Stimulated activated naive B cell treated with anti-CD40 and anti-IgM and Interleukin-4, amounts not matched to agents 10 μg/mL and 1 μg/mL and 100 μg/mL, for 72 hours (primary cell): ENCODE measurements around the gene CD300A.
A peak's percentile ranks its signal among the peaks of the same experiment; 100 is the strongest.

ENCODE experiments used
- ATAC-seq, 2 donors: fragments of 150-1000 bp; cut with Tn5 transposase; replicated peaks; 2 replicates each; pipeline ENCODE4 v1.10.0; 2021; ENCODE audit warnings: moderate library complexity in 1 of 2
- DNase-seq: peaks from one replicate; pipeline ENCODE4 v3.0.0; 2021
- H3K27ac Mint-ChIP-seq: one replicate; pipeline ENCODE4 v1.8.0; 2022; ENCODE audit warnings: mild to moderate bottlenecking, mixed read lengths
- H3K27me3 Mint-ChIP-seq, 2 donors: one replicate each; pipeline ENCODE4 v1.8.0; 2022; ENCODE audit warnings: mixed read lengths in 2 of 2
- H3K36me3 Mint-ChIP-seq, 2 donors: one replicate each; pipeline ENCODE4 v1.8.0; 2022; ENCODE audit warnings: mixed read lengths in 2 of 2, mild to moderate bottlenecking in 1 of 2
- H3K4me1 Mint-ChIP-seq, 2 donors: one replicate each; pipeline ENCODE4 v1.8.0; 2022; ENCODE audit warnings: mixed read lengths in 2 of 2, mild to moderate bottlenecking in 1 of 2
- H3K4me3 Mint-ChIP-seq, 2 donors: one replicate each; pipeline ENCODE4 v1.8.0; 2022; ENCODE audit warnings: mild to moderate bottlenecking in 2 of 2, mixed read lengths in 2 of 2, moderate library complexity in 1 of 2
- H3K9me3 Mint-ChIP-seq, 2 donors: one replicate each; pipeline ENCODE4 v1.8.0; 2022; ENCODE audit warnings: mixed read lengths in 2 of 2, mild to moderate bottlenecking in 1 of 2

Gene CD300A

DNA sequence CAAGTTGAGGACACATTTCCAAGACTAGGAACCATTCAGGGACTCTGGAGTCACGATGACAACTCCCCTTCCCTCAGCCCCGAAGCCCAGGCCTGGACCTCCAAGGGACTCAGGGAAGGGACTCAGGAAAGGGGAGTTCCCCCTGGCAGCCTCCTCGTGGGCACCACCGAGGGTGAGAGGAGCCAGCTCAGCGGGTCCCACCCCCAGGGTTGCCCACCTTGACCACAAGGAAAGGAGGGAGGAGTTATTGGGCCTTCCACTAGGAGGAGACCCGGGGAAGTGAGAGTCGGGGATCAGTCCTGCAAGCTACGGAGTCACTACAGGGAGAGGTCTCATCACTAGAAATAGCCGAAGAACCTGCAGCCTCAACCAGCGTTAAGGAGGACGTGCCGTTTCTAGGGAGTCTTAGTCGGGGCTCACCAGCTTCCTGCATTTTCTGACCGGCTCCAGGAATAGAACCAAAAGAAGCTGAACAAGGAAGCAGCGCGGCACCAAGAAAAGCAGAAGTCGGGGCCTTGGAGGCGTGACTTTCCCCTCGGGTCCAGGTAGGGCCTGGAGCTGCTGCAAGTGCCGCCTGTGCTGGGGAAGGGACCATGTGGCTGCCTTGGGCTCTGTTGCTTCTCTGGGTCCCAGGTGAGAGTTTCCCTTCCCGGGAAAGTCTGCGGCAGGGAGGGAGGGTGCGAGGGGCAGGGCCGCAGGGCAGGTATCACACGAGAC lies at the start of gene CD300A:
Gene CD300A (plus strand): TSS at position 524 of the 717 bp plus-strand sequence. CDS start 70 bp downstream, at position 594.
- no peaks in the 10 kb centered on the region for H3K9me3 Mint-ChIP-seq
- DNase-seq (peak; percentile 34), ATAC-seq (peak; percentile 20 to 33)
- H3K4me1 Mint-ChIP-seq: peaks cover 21 to 32% of the 10 kb centered on the region in 2 donors
- peaks cover 0 to 8% of the 10 kb centered on the region in 2 donors for H3K27me3 Mint-ChIP-seq
- H3K27ac Mint-ChIP-seq: peak within 1 kb of the TSS; percentile 70
- no peaks in the 10 kb centered on the region for H3K36me3 Mint-ChIP-seq
- H3K4me3 Mint-ChIP-seq: peak within 1 kb of the TSS in 1 of 2 donors; percentile 70

DNA sequence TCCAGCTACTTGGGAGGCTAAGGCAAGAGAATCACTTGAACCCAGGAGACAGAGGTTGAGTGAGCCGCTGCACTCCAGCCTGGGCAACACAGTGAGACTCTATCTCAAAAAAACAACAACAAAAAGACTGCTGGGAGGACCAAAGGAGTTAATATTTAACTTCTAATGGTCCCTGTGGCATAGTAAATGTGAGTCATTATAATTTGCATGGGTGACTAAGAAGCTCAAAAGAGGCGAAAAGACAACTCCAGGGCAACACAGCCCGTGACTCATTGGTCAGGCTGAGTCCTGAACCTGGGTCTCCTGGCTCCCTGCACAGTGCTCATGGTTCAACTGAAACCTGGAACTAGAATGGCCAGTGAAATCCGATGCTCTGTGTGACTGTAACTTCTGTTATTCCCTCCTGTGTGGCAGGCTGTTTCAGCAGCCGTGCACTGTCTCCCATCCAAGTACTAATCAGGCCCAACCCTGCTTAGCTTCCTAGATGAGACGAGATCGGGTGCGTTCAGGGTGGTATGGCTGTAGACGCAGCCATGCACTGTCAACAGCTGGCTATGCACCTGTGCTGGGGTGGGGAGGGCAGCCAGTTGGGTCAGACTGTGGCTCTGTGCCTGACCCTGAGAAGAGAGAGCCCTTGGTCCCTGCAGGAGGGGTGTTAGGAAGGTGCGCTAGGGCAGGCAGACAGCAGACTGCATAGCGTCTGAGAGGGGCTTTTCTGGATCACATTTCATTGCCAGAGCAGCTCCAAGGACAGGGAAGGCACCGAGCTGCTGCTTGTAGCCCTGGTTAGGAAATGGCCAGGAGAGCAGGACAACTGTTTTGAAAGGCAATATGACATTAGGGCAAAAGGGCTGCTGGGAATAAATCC lies 49.0 kb upstream of the CD300A start:
- Mint-ChIP-seq H3K27ac (peak overlapping the region; percentile 80), H3K4me1 (peaks cover 21 to 34% of the 10 kb centered on the region in 2 donors), H3K9me3 (peaks cover under 1% of the 10 kb centered on the region in 2 donors), H3K4me3 (peak overlapping the region in 1 of 2 donors; percentile 1), H3K36me3 (peaks cover 0 to 1% of the 10 kb centered on the region in 2 donors), H3K27me3 (peaks cover 8 to 11% of the 10 kb centered on the region in 2 donors)
- ATAC-seq: peak; percentile 91 to 94
- DNase-seq: no peak

DNA sequence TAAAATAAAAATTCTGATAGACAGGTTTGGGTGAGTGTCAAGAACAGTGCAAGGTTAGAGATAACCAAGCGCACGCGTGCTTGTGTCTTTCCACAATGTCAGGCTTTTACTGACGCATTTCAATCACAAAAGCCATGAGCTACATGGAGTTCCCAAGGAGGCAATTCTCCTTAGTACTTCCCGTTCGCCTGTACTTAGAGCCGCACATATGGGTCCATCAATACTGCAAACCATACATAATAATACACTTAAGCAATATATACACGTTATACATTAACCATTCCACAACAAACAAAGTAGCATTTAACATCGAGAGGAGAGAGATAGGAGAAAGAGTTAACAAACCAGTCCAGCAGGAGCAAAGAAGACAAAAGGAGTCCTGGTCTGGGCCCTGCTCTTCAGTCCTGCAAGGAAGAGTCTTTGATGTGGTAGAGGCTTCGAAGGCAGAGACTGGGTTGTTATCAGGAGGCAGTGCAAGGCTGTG lies 46.5 kb upstream of the CD300A start:
- H3K4me1 Mint-ChIP-seq: peaks cover 10 to 22% of the 10 kb centered on the region in 2 donors
- ATAC-seq (no peak), DNase-seq (no peak)
- peaks cover 3 to 4% of the 10 kb centered on the region in 2 donors for H3K9me3 Mint-ChIP-seq
- H3K27me3 Mint-ChIP-seq: peaks cover 18 to 25% of the 10 kb centered on the region in 2 donors
- H3K36me3 Mint-ChIP-seq: peaks cover 0 to 4% of the 10 kb centered on the region in 2 donors
- H3K4me3 Mint-ChIP-seq: no peak overlapping the region
- H3K27ac Mint-ChIP-seq: no peak overlapping the region

DNA sequence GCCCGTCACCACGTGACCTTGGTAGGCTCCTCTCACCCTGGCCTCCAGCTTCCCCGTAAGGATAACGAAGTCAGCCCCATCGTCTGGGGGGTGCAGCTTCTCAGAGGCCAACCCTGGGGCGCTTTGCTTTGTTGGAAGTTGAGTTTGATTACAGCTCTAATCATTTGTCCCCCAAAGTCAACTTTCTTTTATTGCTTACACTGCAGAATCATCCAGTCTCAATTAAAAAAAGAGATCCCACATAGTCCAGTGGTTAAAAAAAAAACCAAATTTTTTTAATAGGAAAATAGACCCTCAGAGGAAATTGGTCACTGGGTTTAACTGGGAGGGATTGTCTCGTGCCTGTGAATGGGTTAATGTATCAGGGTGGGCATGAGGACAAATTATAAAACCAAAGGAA lies 42.3 kb upstream of the CD300A start:
- ATAC-seq (no peak), DNase-seq (no peak)
- peaks cover 3 to 6% of the 10 kb centered on the region in 2 donors for H3K4me1 Mint-ChIP-seq
- H3K36me3 Mint-ChIP-seq: peaks cover 0 to 4% of the 10 kb centered on the region in 2 donors
- H3K27ac Mint-ChIP-seq: no peak overlapping the region
- H3K27me3 Mint-ChIP-seq: peaks cover 28 to 46% of the 10 kb centered on the region in 2 donors
- H3K4me3 Mint-ChIP-seq: no peak overlapping the region
- H3K9me3 Mint-ChIP-seq: peaks cover 3 to 4% of the 10 kb centered on the region in 2 donors

DNA sequence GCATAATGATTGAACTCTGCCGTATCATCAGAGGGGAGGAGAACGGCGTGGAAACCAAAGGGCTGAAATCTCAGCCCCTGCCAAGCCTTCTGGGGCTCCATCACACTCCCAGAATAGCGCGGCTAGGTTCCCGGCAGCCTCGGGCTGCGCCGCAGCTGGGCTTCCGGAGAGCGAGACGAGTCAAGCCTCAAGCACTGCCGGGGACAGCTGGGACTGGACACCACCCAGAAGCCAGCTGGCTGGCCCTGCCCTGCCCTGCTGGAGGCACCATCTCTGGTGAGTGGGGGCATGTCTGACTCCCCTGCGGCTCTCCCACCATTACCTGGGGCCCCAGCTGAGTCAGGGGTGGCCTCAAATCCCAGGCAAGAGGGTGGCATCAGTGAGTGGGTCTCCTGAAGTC lies 41.8 kb upstream of the CD300A start:
- no peak overlapping the region for H3K27ac Mint-ChIP-seq
- peaks cover 3 to 4% of the 10 kb centered on the region in 2 donors for H3K9me3 Mint-ChIP-seq
- H3K27me3 Mint-ChIP-seq: peaks cover 32 to 45% of the 10 kb centered on the region in 2 donors
- peaks cover 0 to 4% of the 10 kb centered on the region in 2 donors for H3K36me3 Mint-ChIP-seq
- H3K4me3 Mint-ChIP-seq: no peak overlapping the region
- ATAC-seq: no peak
- no peak for DNase-seq
- H3K4me1 Mint-ChIP-seq: peaks cover 3 to 9% of the 10 kb centered on the region in 2 donors

DNA sequence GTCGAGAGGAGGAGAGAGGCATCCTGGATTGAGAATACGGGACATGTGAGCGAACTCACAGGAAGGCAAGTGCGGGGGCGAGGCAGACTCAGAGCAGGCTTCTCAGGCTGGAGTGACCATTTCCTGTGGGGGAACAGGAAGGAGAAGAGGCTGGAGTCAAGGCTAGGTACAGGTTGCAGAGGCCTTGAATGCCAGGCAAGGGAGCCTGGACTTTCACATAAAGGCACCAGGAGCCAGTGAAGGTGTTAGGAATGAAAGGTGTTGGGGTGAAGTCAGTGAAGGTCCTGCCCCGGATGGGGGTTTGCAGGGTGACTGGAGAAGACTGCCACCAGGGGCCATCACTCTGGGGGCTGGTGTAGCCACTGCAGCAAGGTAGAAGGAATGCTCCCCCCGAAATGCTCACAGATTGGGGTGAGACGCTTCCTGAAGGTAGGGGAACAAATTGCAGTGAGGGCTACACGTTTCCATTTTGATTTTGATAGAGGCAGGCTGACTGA lies 39.8 kb upstream of the CD300A start:
- H3K36me3 Mint-ChIP-seq: peaks cover 0 to 4% of the 10 kb centered on the region in 2 donors
- ATAC-seq (no peak), DNase-seq (no peak)
- no peak overlapping the region for H3K27ac Mint-ChIP-seq
- peaks cover 14 to 28% of the 10 kb centered on the region in 2 donors for H3K4me1 Mint-ChIP-seq
- H3K27me3 Mint-ChIP-seq: peaks cover 33 to 48% of the 10 kb centered on the region in 2 donors
- no peak overlapping the region for H3K4me3 Mint-ChIP-seq
- H3K9me3 Mint-ChIP-seq: peaks cover 3 to 4% of the 10 kb centered on the region in 2 donors

DNA sequence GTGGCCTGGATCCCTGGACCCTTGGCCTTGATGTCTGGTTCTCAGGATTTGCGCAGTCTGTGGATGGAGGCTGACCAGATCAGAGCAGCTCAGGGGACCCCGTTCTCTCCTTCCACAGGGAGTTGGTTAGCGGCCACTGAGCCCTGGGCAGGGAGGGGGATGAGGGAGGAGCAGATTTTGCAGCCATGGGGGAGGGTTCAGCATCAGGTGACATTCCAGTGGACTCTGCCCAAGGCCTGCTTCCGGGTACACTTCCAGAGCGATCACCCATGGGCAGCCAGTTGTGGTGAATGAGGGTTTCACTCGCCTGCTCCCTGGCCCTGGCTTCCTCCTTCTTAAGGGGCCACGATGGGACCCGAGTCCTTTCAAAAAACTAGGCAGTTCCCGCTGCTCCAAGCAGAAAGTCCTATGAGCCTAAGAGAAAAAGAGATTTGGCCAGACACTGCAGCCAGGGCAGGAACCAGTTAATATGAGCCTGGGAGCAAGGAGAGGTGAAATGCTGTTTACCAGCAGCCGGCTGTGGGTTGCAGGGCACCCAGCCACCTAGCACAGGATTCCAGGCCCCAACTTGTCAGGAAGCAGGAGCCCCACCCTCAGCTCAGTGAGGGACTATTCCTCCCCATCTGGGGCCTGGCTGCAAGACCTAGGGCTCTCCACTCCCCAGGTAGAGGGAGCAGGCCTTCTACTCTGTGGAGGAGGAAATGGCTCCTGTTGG lies 39.2 kb upstream of the CD300A start:
- peaks cover 0 to 4% of the 10 kb centered on the region in 2 donors for H3K36me3 Mint-ChIP-seq
- peaks cover 3 to 4% of the 10 kb centered on the region in 2 donors for H3K9me3 Mint-ChIP-seq
- ATAC-seq (no peak), DNase-seq (no peak)
- H3K4me3 Mint-ChIP-seq: no peak overlapping the region
- peaks cover 32 to 47% of the 10 kb centered on the region in 2 donors for H3K27me3 Mint-ChIP-seq
- H3K4me1 Mint-ChIP-seq: peaks cover 18 to 32% of the 10 kb centered on the region in 2 donors
- no peak overlapping the region for H3K27ac Mint-ChIP-seq

DNA sequence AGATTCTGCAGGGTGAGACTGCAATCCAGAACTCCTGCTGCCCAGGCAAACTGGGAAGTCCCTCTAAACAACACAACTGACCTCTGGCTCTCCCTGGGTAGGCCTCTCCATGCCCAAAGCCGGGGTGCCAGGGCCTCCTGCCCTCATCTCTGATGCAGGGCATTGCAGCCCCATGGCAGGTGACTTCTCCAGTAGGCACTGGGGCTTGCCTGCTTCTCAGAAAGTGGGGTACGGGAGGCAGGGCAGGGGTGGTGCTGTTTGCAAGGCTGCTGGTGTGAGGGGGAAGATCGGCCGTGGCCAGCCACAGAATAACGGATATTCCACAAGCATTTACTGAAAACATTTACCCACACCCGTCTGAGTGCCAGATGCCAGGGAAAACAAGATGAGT lies 38.7 kb upstream of the CD300A start:
- no peak overlapping the region for H3K27ac Mint-ChIP-seq
- peaks cover 0 to under 1% of the 10 kb centered on the region in 2 donors for H3K9me3 Mint-ChIP-seq
- no peak overlapping the region for H3K4me3 Mint-ChIP-seq
- H3K4me1 Mint-ChIP-seq: peaks cover 18 to 34% of the 10 kb centered on the region in 2 donors
- no peak for ATAC-seq
- no peak for DNase-seq
- peaks cover 28 to 43% of the 10 kb centered on the region in 2 donors for H3K27me3 Mint-ChIP-seq
- H3K36me3 Mint-ChIP-seq: no peaks in the 10 kb centered on the region

DNA sequence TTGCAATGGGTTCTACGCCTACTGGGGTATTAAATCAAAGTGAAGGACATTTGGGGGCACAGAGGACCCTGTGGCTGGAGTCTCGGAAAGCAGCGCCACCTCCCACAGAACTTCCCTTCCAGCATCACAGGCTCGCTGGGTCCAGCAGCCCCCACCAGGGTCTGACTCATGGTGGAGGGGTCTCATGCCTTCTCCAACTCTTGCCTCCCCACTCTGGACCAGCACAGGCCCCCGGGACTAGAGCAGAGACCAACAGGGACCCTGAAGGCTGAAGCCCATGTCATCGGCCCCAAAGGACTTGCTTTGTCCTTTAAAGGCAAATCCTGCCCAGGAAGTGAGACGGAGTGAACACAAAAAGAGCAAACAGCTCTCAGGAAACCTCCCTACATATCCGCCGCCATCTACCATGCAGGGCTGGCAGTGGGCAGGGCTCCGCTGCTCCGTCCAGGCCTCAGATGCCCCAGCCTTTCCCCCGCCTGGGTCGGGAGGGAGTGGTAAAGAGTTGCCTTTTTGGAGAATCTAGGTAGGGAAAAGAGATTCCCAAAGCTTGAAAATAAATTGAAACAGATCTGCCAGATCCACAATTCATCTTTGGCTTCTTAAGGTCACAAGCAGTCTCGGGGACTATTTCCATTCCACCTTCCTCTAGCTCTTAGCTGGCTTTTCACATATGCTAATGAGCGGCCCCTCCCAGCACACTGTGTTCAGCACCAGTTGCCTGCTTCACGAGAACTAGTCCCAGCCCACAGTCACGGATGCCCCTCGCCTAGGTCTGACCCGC lies 36.6 kb upstream of the CD300A start:
- H3K4me3 Mint-ChIP-seq: peak overlapping the region; percentile 63 to 83
- peak overlapping the region; percentile 95 for H3K27ac Mint-ChIP-seq
- H3K9me3 Mint-ChIP-seq: no peaks in the 10 kb centered on the region
- H3K27me3 Mint-ChIP-seq: peaks cover 37 to 54% of the 10 kb centered on the region in 2 donors
- DNase-seq (no peak), ATAC-seq (peak; percentile 70 to 71)
- H3K36me3 Mint-ChIP-seq: peaks cover 0 to 5% of the 10 kb centered on the region in 2 donors
- H3K4me1 Mint-ChIP-seq: peaks cover 25 to 47% of the 10 kb centered on the region in 2 donors

DNA sequence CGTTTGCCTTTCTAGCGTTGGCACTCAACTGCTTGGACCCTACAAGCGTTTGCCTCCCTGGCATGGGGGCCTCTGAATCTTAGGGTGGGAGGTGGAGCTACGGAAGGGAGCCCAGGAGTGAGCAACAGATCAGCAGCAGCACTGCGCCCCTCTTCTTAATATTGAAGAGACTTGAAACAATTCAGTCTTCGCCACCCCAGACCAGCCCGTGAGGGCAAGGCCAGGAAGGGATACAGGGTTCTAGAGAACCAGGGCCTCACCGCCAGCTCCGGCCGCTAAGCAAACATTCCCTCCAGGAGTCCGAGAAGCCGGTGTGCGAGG lies 36.1 kb upstream of the CD300A start:
- DNase-seq (peak; percentile 55), ATAC-seq (no peak)
- Mint-ChIP-seq H3K27me3 (peaks cover 35 to 51% of the 10 kb centered on the region in 2 donors), H3K4me3 (peak overlapping the region; percentile 82 to 83), H3K9me3 (no peaks in the 10 kb centered on the region), H3K4me1 (peaks cover 25 to 49% of the 10 kb centered on the region in 2 donors), H3K36me3 (peaks cover 0 to 5% of the 10 kb centered on the region in 2 donors), H3K27ac (peak overlapping the region; percentile 95)

DNA sequence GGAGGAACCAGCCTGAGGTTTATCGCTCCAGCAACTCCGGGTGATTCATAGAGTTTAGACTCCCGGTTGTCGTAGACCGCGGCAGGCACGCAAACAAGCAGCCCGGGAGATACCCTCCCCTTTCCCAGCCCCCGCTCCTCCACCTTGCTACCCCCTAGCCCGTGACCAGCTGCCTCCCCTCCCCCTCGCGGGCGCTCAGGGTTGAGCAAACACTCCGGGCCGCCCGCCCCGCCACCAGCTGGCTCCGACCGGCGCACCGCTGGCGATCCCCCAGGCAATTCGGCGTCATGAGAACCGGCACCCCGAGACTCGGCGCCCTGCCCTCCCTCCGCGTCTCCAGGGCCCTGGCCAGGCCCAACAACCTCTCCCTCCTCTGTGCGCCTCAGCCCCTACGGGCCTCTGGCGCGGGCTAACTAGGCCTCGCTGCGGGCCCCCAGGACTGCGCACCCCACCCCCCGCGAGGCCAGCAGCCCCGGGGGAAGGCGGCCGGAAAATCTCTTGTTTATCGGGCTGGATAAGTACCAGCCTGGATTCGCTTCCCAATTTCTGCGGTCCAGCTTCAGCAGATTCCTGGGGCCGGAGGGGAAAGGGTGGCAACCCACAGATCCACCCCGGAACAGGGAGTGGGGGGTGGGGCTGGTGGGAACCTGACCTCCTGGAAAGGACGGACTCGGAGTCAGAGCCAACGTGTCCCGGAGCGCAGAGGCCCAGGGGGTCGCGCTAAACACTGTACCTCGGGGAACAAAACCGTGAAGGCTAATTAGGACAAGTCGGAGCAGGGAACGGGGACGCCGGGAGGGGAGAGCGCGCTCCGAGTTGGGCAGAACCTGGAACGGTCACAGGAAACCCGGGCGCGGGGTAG lies 35.5 kb upstream of the CD300A start:
- Mint-ChIP-seq H3K4me3 (peak overlapping the region; percentile 82 to 83), H3K27ac (peak overlapping the region; percentile 95), H3K9me3 (no peaks in the 10 kb centered on the region), H3K36me3 (peaks cover 0 to 5% of the 10 kb centered on the region in 2 donors), H3K27me3 (peaks cover 35 to 56% of the 10 kb centered on the region in 2 donors), H3K4me1 (peaks cover 25 to 53% of the 10 kb centered on the region in 2 donors)
- DNase-seq: peak; percentile 77
- peak; percentile 74 to 75 for ATAC-seq
